ENCODE data around the gene EPHA8. TPM values are rescaled to one million over a fixed set of nuclear protein-coding genes. Genes with fewer than 3 reads are reported as not detected.

EPHA8 gene
- total RNA-seq, 2 donors from 2014 or later: 0.05 to 4.1 TPM

DNA sequence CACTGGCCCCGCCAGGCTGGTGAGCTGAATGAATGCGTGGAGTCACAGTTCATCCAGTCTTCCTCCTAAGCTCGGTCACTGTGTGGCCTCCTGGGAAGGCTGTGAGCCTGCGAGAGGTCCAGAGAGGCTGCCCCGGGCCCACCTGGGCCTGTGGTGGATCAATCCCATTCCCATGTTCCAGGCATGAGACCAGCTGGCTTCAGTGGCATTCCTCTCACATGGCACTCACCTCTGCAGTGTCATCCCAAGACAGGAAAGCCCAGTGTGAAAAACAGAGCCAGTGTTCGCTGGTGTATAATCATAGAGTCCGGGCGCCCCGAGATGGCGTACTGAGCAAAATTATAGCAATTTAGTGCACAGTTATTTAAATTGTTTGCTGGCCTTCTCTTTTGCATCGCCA, 37.6 kb upstream of the EPHA8 start:
- Histone ChIP-seq H3K9me3 (no peaks in the 10 kb centered on the region), H3K36me3 (peaks cover 4 to 8% of the 10 kb centered on the region in 2 donors), H3K27ac (no peak overlapping the region), H3K27me3 (replicated peaks; ENCODE audit: insufficient read depth) (no peaks in the 10 kb centered on the region), H3K4me1 (replicated peaks) (no peaks in the 10 kb centered on the region), H3K4me3 (no peak overlapping the region)
- DNase-seq (ENCODE audit: low spot score): no peak
- TF ChIP-seq, protein P1, sequence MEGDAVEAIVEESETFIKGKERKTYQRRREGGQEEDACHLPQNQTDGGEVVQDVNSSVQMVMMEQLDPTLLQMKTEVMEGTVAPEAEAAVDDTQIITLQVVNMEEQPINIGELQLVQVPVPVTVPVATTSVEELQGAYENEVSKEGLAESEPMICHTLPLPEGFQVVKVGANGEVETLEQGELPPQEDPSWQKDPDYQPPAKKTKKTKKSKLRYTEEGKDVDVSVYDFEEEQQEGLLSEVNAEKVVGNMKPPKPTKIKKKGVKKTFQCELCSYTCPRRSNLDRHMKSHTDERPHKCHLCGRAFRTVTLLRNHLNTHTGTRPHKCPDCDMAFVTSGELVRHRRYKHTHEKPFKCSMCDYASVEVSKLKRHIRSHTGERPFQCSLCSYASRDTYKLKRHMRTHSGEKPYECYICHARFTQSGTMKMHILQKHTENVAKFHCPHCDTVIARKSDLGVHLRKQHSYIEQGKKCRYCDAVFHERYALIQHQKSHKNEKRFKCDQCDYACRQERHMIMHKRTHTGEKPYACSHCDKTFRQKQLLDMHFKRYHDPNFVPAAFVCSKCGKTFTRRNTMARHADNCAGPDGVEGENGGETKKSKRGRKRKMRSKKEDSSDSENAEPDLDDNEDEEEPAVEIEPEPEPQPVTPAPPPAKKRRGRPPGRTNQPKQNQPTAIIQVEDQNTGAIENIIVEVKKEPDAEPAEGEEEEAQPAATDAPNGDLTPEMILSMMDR (IDR thresholded peaks at IDR 0.05): no peak
- TF ChIP-seq POLR2AphosphoS5 (IDR thresholded peaks at IDR 0.05): no peak
- no peak for TF ChIP-seq POLR2A (IDR thresholded peaks at IDR 0.05)
- 91% methylated on average over 11 of the region's 11 CpGs for WGBS
- intact Hi-C loops (cut with DNase I): no loop called here

GRCh38 chr1:22526098-22526497, 37.2 kb upstream of the EPHA8 start:
- H3K27me3 ChIP-seq (replicated peaks; ENCODE audit: insufficient read depth): no peaks in the 10 kb centered on the region
- 72% methylated on average over 11 of the region's 11 CpGs for WGBS
- TF ChIP-seq POLR2A (IDR thresholded peaks at IDR 0.05) (no peak), POLR2AphosphoS5 (IDR thresholded peaks at IDR 0.05) (no peak)
- TF ChIP-seq, protein P1 (IDR thresholded peaks at IDR 0.05): no peak
- intact Hi-C loops (cut with DNase I): no loop called here
- H3K27ac ChIP-seq: no peak overlapping the region
- H3K4me1 ChIP-seq (replicated peaks): no peaks in the 10 kb centered on the region
- no peak for DNase-seq (ENCODE audit: low spot score)
- H3K9me3 ChIP-seq: no peaks in the 10 kb centered on the region
- H3K4me3 ChIP-seq: no peak overlapping the region
- H3K36me3 ChIP-seq: peaks cover 4 to 8% of the 10 kb centered on the region in 2 donors

DNA sequence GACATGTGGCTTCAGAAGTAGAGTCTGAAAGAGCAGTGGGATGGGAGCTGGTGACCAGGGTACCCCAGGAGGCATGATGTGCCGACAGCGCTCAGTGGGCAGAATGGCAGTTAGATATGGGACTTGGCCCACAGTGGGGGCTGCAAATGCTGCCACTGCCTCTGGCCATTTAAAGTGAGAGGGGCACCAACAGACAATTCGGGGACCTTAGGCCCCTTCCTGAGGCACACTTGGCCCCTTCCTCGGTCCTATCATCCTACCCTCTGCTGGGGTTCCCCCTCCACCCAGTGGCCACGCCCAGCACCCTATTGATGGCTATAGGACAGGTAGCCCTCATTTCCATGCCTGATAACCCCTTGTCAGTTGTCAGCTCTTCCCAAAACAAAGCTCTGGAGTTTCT, 36.6 kb upstream of the EPHA8 start:
- TF ChIP-seq POLR2AphosphoS5 (IDR thresholded peaks at IDR 0.05): no peak
- TF ChIP-seq, protein P1 (IDR thresholded peaks at IDR 0.05): no peak
- Histone ChIP-seq H3K4me3 (no peak overlapping the region), H3K36me3 (peaks cover 4% of the 10 kb centered on the region in 2 donors), H3K27me3 (replicated peaks; ENCODE audit: insufficient read depth) (no peaks in the 10 kb centered on the region), H3K4me1 (replicated peaks) (no peaks in the 10 kb centered on the region), H3K27ac (no peak overlapping the region), H3K9me3 (no peaks in the 10 kb centered on the region)
- WGBS: 92% methylated on average over 5 of the region's 5 CpGs
- intact Hi-C loops (cut with DNase I): no loop called here
- no peak for DNase-seq (ENCODE audit: low spot score)

GRCh38 chr1:22527122-22527521, 36.2 kb upstream of the EPHA8 start:
- Histone ChIP-seq H3K27me3 (replicated peaks; ENCODE audit: insufficient read depth) (no peaks in the 10 kb centered on the region), H3K36me3 (peaks cover 2 to 4% of the 10 kb centered on the region in 2 donors), H3K9me3 (no peaks in the 10 kb centered on the region), H3K27ac (no peak overlapping the region), H3K4me3 (no peak overlapping the region), H3K4me1 (replicated peaks) (no peaks in the 10 kb centered on the region)
- no peak for DNase-seq (ENCODE audit: low spot score)
- intact Hi-C loops (cut with DNase I): no loop called here
- no peak for TF ChIP-seq POLR2AphosphoS5 (IDR thresholded peaks at IDR 0.05)
- TF ChIP-seq POLR2A (IDR thresholded peaks at IDR 0.05): no peak
- TF ChIP-seq, protein P1 (IDR thresholded peaks at IDR 0.05): no peak
- 71% methylated on average over 7 of the region's 7 CpGs for WGBS

GRCh38 chr1:22527555-22528296, 35.6 kb upstream of the EPHA8 start:
- peaks cover 2 to 4% of the 10 kb centered on the region in 2 donors for H3K36me3 ChIP-seq
- no peak for TF ChIP-seq POLR2A (IDR thresholded peaks at IDR 0.05)
- no peak for TF ChIP-seq POLR2AphosphoS5 (IDR thresholded peaks at IDR 0.05)
- TF ChIP-seq, protein P1 (IDR thresholded peaks at IDR 0.05): no peak

More at GRCh38 chr1:22527555-22528296, 35.6 kb upstream of the EPHA8 start:
- intact Hi-C loops (cut with DNase I): loop anchor here (2.0 kb wide), 1 partner anchor 113 kb away; no protein-coding TSS in a partner anchor
- Histone ChIP-seq H3K27ac (no peak overlapping the region), H3K4me3 (no peak overlapping the region), H3K4me1 (replicated peaks) (no peaks in the 10 kb centered on the region), H3K27me3 (replicated peaks; ENCODE audit: insufficient read depth) (no peaks in the 10 kb centered on the region), H3K9me3 (no peaks in the 10 kb centered on the region)
- WGBS: 81% methylated on average over 15 of the region's 15 CpGs
- no peak for DNase-seq (ENCODE audit: low spot score)
